GM21723 (cell line): ENCODE results near the gene MRPL41.
"Not testable (repeated sequence)": the region's sequence is repeated elsewhere in the genome, so short reads cannot be mapped to it uniquely, and the experiment has no call there.

Experiments
- ATAC-seq: cut with Tn5 transposase; IDR thresholded peaks from one replicate; pipeline ENCODE4 v1.9.1; 2021; ENCODE audit warnings: mild to moderate bottlenecking, moderate library complexity; ENCODE audit not compliant: unreplicated experiment

MRPL41 gene

DNA sequence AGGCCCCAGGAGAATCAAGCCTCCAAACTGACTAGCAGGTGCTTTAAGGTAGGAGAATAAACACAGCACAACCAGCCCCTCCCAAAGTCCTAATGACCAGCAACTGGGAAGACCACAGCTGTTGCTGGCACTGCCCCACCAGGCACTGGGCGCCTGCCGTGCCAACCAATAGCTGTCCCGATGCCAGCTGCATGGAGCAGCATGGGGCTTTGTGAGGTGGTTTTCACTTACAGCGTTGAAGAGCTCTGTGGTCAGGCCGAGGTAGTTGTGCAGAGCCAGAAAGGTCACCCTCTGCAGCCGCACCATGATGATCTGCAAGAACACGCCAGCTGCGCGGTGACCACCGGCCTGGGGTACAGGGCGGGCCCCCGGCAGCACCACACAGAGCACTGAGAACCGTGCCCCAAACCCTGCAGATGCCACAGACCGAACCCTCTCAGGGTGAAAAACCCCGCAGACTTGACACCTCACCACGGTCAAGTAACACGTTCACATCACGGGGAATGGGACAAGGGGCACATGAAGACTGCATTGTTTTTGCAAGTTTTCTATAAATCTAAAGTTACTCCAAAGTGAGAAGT lies 30.2 kb upstream of the MRPL41 start:
- no peak for ATAC-seq

DNA sequence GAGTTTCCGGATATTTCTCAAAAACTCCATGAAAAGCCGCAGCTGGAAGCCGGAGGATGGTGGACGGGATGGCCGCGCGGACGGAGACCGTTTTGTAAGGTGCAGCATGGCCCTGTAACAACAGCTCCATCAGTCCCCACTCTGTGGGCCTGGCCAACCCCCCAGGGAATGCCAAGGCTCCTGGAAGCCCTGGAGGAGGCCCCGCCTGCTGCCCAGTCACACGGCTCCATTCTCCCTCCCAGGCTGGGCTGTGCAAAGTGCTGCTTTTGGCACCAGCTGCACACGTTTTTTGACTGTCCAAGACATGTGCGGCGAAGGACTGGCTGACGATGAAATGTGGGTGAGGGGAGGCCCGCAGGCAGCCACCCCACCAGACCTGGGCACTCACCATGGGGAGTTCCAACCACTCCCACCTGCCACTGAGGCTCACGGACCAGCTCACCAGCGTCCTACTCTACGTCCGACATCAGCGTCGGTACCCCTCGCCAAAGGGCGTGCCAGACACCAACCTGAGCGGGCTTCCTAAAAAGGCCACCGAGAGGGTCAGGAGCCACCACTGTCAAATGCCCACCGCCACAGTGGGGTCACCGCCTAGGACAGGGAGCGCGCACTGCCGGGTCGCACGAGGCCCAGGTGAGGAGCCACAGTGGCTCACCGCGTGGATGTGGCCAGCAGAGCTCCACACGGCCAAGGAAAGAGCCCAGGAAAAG lies 28.8 kb upstream of the MRPL41 start:
- ATAC-seq, result no peak

DNA sequence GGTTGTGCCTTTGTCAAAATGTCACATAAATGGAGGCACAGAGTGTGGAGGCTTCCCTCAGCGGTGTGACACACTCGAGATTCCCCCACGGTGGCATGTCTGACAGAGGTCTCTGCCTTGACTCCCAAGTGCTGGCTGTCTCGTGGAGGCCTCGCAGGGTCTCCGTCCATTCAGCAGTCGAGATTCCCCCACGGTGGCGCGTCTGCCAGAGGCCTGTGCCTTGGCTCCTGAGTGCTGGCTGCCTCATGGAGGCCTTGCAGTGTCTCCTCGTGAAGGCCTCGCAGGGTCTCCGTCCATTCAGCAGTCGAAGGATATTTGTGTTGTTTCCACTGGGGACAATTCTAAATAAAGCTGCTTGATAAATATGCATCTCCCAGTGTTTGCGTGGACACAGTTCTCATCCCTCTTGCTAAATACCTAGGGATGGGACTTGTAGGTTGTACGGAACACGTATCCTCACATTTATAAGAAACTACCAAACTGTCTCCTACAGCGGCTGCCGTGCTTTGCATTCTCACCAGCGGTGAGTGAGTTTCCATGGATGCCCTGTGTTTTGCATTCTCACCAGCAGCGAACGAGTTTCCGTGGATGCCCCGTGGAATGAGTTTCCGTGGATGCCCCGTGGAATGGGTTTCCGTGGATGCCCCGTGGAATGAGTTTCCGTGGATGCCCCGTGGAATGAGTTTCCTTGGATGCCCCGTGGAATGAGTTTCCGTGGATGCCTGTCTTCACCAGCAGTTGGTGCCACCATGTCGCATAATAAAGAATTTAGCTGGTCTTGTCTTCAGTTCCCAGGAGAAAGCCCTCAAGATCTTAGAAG lies 27.3 kb upstream of the MRPL41 start:
- no peak for ATAC-seq

DNA sequence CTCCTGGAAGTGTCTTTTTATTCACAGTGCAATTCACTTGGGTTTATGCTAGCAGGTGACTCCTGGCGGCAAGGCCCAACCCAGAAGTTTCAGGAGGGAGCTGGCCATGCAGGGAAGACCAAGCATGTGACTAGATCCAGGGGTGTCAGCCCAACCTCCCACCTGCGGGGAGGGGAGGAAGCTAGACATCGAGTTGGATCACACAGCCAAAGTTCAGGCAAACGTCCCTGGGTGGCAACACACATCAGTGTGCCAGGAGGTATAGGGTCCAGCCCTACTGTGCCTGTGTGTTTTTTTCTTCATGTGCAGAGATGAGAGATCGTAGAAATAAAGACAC lies 26.7 kb upstream of the MRPL41 start:
- no peak for ATAC-seq

- ATAC-seq, result no peak
These were observed 21.3 kb upstream of the MRPL41 start for GRCh38 chr9:137530331-137530730.

DNA sequence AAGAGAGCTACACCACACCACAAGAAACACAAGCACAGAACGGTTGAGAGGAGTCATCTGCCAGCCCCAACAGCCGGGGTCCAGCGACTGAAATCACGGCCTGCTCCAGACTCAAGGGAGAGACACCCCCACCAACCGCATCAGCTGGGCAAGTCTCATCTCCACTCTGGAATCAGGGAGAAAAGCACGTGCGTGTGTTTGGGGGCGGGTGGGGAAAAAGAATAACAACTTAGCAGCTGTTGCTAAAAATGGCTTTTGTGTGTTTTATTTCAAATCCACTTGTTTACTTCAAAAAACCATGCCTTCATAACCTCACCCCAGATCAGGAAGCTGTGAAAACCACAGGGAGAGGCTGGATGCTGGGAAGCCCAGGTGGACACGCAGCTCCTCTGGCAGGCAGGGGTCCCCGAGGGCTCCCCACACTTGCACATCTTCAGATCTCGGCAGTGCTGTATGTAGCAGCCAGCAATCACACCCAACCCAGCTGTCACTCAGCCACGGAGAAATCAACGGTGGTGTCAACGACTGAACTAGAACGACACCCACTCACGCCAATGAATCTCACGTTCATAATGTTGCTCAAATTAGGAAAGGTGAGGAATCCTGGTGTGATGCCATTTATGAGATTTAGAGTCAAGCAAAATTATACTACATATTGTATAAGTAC lies 20.4 kb upstream of the MRPL41 start:
- ATAC-seq, result no peak

- not testable (repeated sequence) for ATAC-seq
These were observed 18.7 kb upstream of the MRPL41 start for GRCh38 chr9:137532891-137533468.

DNA sequence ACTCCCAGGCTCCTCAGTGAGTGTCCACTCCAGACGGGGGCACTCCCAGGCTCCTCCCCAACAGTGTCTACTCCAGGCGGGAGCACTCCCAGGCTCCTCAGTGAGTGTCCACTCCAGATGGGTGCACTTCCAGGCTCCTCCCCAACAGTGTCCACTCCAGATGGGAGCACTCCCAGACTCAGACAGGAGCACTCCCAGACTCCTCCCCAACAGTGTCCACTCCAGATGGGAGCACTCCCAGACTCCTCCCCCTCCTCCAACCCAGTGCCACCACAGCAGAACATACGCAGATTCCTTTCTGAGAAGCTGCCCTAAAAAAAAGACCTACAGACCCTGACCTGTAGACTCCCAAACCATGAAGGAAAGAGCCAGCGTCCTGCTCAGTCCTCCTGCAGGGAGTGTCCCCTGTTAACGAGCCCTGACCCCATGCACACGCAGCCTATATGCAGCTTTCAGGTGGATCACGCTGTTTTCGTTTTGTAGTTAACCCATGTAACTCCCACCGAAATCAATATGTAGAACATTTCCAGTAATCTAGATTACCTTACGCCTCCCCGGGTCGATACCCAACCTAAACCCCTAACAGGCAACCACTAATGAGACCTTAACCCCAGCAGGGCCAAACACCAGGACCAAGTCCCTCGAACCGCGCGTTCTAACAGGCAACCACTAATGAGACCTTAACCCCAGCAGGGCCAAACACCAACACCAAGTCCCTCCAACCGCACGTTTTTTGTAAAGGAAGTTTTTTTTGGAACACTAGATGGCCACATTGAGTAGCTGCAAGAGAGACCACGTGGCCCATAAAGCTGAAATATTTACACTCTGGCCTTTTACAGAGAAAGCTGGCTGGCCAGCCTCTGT lies 17.2 kb upstream of the MRPL41 start:
- no peak for ATAC-seq

- no peak for ATAC-seq
These were observed 16.6 kb upstream of the MRPL41 start for GRCh38 chr9:137535120-137535428.

- ATAC-seq, result not testable (repeated sequence)
These were observed 15.0 kb upstream of the MRPL41 start for GRCh38 chr9:137536594-137537131.

- ATAC-seq, result no peak
These were observed 13.6 kb upstream of the MRPL41 start for GRCh38 chr9:137538058-137538457.

DNA sequence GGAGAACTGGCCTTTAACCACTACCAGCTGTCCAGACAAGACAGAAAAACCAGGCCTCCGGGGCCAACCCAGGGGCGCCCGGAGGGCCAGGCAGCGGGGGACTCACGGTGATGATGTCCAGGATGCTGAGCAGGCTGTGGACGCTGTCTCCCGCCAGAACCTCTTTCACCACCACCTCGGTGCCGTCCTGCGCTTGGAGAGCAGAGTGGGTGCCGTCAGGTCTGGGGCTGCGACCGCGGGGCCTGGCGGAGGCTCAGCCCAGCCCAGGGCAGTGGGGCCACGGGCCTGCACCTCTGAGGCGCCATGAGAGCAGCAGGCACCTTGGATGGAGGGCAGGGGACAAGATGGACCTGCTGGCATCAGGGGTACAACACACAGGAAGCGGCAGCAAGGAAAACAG lies 11.1 kb upstream of the MRPL41 start:
- no peak for ATAC-seq

DNA sequence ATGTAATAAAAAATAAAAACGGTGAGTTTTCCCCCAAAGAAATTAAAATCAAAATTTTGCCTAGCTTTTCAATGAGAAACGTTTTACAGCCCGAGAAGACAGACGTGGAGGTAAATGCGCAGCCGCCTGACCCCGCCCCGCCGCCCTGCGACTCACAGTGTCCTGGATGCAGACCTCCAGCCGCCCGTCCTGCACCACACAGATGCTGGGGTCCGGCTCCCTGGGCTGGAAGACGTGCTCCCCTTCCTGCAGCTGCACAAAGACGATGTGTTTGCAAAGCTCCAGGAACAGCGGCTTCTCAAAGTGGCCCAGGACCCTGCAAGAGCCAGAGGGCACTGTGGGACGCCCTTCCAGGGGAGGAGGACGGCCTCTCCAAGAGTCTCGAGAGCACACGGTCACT lies 9.2 kb upstream of the MRPL41 start:
- ATAC-seq, result no peak

GRCh38 chr9:137543237-137543963 lies 8.3 kb upstream of the MRPL41 start:
- ATAC-seq, result no peak

GRCh38 chr9:137544176-137544760 lies 7.4 kb upstream of the MRPL41 start:
- no peak for ATAC-seq

GRCh38 chr9:137545123-137545522 lies 6.6 kb upstream of the MRPL41 start:
- ATAC-seq, result no peak

DNA sequence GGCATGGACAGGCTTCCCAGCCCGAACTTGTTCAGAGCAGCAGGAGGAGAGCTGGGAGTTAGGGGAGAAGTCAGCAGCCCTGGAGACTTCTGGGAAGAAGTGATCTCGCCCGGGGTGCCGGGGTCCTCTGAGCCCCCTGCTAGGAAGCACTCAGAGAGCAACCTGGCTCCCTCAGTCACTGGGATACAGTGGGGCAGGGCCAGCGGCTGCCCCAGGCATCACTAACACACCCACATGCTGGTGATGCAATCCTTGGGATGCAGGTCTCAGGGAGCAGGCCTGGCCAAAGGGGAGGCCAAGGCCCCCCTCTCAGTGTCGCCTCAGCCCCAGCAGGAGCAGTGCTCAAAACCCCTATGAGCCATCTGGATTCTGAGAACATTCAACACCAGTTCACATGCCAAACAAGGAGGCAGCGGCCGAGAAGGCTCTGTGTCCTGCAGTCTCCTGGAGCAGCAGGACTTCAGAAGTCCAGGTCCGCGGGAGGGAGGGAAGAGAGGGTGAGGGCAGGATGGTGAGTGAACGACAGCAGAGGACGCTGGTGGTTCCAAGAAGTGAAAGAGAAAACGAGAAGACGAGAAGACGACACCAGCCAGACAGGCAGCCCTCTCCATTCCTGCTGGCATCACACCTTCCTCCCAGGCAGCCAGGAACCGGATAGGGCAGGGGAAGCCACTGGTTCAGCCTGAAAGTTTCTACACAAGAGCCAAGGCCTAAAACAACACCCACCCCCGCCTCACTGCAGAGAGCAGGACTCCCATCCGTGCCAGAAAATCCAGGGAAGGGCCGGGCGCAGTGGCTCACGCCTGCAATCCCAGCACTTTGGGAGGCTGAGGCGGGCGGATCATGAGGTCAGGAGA lies 3.8 kb upstream of the MRPL41 start:
- ATAC-seq, result no peak

GRCh38 chr9:137550231-137550621 lies 1.5 kb upstream of the MRPL41 start, which contains the start of gene PNPLA7:
PNPLA7 (minus strand) TSS chr9:137550402; CDS start chr9:137550197, 205 bp downstream.
- no peak for ATAC-seq
